ENCODE data around the gene EARS2.

DNA sequence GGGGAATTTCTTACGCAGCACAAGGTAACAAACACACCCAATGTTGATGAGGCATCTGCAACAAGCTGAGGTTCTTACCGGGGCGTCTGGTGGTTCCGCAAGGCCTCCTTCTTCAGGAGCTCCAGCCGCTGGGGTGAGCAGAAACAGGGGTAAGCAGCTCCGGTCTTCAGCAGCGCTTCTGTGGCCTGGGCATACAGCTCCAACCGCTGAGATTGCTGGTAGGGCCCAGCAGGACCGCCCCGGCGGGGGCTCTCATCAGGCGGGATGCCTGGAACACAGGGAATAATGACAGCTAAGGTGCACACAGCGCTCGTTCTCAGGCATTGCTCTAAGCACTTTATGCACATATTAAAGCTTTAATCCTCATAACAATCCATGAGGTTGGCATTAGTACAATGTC is 12.7 kb downstream of the EARS2 start:
- TF ChIP-seq CTCF (IDR thresholded peaks at IDR 0.05; ENCODE audit: borderline replicate concordance, extremely low read depth, low read length, poor library complexity, severe bottlenecking) (no peak), EZH2 (IDR thresholded peaks at IDR 0.05; ENCODE audit: borderline replicate concordance, low read depth, low read length, severe bottlenecking) (no peak)

Measured in DND-41 (cell line).